GM21423 (cell line): ENCODE results near the gene SLC49A3.
"Not testable (repeated sequence)": the region's sequence is repeated elsewhere in the genome, so short reads cannot be mapped to it uniquely, and the experiment has no call there.

Source experiments
- ATAC-seq: cut with Tn5 transposase; IDR thresholded peaks from one replicate; pipeline ENCODE4 v1.9.1; 2021; ENCODE audit warnings: mild to moderate bottlenecking, moderate library complexity; ENCODE audit not compliant: unreplicated experiment

SLC49A3 gene

DNA sequence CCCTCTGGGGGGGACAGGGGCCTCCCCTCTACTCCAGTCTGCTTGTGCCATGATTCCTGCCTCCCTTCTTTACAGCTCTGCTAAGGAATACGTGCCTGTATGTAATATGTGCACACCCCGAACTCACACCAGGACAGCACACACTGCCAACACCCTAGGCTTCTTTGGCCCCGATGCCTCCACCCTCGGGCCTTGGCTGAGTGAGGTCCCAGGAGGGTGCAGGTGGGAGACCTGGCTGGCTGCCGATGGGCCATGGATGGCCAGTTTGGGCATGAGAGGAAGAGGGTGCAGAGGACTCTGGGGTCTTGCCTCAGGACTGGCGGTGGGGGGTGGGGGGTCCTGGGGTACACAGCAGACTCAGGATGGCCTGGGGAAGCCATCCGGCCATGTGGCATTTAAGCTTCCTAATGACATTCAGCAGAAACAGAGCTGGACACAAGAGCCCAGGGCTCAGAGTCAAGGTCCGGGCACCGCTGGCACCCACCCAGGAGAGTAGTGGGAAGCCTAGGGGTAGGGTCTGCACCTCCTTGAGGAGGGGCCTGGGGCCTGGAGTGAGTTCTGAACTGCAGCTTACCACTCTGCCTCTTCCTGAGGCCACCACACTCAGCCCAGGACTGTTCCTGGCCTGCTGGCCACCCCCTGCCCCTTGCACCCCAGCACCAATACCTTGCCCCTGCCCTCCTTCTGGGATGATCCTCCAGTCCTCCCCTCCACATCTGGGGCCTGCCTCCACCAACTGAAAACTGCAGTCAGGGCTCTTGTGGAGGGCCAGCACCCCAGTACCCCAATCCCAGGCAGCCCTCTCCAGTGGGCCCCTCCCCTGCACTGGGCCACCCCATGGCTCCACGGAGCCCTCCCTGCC is 14.6 kb upstream of the SLC49A3 start:
- ATAC-seq: no peak

DNA sequence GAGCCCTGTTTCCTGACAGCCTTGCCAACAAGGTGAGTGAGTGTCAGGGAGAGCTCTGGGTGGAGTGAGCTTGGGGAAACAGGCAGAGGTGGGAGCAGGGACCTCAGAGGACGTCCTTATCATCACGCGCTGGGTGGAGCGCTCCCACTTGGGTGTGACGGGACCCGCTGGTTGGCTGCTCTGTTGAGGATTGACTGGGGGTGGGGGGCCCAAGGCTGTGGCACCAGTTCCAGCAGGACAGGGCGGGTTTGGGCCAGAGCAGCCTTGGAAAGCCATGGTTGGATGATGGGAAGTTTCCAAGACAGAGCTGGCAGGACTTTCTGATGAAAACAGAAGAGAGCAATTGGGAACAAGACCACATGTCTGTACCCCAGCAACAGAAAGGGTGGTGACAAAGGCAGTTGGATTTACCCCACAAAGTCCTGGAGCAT is 13.7 kb upstream of the SLC49A3 start:
- no peak for ATAC-seq

- ATAC-seq: no peak
These were observed 11.8 kb upstream of the SLC49A3 start for GRCh38 chr4:700587-701264.

DNA sequence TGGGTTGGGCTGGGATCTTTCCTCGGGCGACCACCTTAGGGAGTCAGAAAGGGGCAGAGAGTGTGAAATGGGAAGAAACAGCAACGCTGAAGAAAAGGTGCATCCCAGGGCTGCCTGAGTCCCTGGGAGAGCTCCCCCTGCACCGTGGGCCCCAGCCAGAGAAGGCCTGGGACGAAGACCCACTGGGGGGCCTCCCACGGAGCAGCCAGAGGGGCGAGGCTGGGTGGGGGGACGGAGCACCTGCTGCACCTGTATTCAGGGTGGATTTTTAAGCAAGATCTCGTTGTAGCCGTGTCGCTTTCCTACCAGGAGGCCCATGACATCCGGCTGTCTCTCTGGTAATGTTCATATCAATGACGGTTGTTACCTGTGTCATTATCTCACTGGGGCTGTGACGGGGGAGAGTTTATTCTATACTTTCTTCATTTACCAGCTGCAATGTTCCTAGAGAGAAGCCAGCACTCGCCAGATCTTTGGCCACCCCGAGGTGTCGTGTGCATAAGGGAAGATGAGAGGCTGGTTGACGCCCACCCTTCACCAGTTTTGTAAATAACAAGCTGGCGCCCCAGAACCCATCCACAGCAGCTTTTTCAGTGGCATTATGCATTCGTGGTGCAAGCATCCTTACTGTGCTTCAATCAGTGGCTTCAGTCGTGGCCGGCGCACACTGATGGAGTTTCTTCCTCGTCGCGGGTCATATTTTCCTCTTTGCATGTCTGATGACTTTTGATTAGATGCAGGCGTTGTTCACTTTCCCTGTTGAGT is 11.0 kb upstream of the SLC49A3 start:
- no peak for ATAC-seq

DNA sequence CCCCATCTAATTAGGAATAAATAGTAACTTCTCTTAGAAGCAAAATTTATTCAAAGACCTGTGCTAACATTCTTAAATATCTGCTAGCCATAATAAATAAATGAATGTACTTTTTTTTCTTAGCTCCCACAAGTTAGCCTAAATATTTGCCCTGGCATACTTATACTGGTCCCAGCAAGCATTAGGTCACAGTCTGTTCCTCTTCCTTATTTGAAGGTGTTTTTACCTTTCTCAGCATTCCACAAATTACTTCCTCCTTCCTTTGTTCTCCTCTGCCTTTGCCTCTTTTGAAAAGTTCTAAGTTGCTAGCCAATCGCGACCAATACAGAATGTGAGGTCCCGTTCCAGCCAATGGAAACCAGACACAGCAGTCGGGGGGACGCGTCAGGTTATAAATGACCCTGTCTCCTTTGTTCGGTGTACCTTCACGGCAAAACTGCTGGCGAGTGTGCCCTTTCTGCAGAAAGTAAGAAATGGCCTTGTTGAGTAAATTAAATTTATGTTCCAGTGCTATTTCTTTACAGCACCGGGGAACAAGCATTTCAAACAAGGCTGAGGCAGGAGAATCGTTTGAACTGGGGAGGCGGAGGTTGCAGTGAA is 5.5 kb upstream of the SLC49A3 start:
- not testable (repeated sequence) for ATAC-seq

DNA sequence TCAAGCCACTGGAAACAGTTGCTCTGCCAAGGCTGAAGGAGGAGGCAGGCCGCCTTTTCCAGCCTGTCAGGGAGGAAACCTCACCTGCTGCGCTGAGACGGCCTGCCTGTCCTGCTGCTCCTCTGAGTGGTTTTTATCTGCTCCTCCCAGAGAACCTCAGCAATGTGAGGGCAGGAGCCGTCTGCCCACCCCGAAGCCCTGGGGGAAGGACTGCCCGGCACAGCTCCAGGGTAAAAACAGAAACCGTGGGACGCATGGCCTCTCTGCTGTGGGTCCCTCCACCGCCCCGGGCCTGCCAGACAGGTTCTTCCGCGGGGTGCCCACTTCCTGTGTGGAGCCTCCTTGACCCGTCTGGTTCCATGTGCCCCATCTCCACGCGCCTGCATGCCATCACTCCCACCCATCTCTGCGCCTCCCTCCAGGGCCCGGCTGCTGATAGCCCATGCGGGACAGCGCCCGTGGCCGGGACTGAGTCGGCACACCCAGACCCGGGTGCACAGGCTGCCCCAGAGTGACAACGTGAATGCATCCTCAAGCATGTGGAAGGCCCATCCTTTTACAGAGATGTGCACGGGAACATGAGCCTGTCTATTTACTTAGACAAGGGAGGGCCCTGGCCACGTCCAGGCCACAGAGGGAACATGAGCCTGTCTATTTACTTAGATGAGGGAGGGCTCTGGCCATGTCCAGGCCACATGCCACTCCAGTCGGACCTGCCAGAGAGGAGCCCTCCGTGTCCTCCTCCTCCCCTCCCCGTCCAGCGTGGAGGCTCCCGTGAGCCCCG is 4.0 kb upstream of the SLC49A3 start:
- ATAC-seq: no peak

- no peak for ATAC-seq
These were observed 772 bp upstream of the SLC49A3 start for GRCh38 chr4:689723-690122.

- no peak for ATAC-seq
These were observed 739 bp downstream of the SLC49A3 start for GRCh38 chr4:687971-688853.

- no peak for ATAC-seq
These were observed 1.6 kb downstream of the SLC49A3 start for GRCh38 chr4:687048-687970.

DNA sequence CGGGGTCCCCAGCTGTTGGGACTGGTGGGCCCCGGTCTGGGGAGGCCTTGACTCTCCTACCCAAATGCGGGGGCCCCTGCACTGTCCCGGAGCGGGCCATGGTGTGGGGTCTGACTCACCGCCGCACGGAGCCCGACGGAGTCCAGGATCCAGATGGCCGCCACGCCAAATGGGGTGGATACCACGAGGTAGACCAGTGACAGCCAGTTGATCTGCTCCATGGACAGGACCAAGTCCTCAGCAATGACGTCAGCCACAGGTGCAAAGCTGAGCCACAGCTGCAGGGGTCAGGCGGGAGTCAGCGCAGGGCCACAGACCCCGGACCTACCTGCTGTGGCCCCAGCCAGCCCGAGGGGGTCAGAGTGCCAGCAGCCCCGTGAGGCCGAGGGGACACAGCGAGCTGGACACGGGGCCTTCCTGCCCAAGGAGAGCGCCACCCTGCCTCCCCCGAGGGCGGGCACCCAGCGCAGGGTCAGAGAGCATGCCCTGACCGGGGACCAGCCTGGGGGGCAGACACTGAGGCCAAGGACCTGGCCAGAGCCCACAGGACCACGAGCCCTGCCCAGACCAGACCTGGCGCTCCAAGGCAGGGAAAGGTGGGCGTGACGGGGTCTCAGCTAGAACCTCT is 2.4 kb downstream of the SLC49A3 start:
- no peak for ATAC-seq

GRCh38 chr4:685679-686412 is 3.1 kb downstream of the SLC49A3 start:
- no peak for ATAC-seq

- no peak for ATAC-seq
These were observed 4.2 kb downstream of the SLC49A3 start for GRCh38 chr4:684623-685327.

DNA sequence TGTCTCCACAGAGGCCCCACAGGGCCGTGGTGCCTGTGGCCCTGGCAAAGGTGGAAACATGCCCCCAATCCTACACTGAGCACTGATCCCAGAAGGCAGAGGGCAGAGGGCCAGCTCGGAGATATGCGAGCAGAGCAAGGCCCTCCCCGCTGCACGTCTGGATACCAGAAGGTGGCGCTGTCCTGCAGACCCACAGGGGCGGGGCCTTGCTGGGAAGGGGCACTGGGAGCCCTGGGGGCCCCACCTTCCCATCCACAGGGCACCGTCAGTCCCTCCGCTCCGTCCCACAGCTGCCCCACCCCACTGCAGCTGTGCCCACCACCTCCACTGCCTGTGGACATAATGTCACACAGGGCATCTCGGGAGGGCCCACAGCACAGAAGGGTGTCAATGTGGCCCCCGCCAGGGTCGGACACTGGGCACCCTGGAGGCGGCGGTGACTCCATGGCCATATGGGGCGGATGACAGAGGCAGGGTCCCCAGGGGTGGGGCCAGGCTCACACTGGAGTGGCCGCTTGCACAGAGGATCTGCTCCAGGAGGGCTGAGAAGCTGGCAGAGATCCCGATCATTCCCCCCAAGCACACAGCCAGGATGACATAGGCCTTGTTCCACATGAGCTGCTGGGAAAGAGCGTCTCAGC is 4.8 kb downstream of the SLC49A3 start:
- no peak for ATAC-seq

- no peak for ATAC-seq
These were observed 5.6 kb downstream of the SLC49A3 start for GRCh38 chr4:683247-683897.

DNA sequence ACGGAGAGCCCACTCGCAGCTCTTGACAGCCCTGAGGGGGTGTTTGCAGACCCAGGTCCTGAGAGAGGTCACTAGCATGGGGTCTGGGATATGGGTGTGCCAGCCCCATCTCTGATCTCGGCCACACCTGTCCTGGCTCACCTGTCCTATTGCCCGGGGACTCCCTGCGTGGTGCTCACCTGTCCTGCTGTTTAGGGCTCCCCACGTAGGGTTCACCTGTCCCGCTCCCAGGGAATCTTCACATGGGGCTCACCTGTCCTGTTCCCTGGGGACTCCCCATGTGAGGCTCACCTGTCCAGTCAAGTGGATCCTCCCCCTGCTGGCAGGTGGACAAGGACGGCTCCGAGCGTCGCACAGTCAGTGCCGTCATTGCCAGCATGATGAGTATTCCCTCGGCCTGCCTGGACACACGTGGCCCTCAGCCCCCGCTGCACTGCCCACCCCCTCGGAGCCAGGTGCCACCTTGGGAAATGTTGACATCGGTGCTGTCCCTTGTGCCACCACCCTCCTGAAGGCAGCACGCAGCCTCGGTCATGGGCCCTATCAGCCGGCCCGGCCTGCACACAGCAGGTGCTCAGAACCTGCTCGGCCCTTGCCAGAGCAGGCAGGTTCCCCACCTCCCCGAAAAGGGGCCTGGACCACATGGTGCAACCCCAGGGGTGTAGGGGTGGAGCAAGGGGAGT is 6.3 kb downstream of the SLC49A3 start:
- ATAC-seq: no peak
